K562 (cell line): ENCODE measurements around the gene SET. TPM values are rescaled to one million over a fixed set of nuclear protein-coding genes. Genes with fewer than 3 reads are reported as not detected.

ENCODE experiments used
- ATAC-seq: fragments of 200-7000 bp; cut with Tn5 transposase; 3 replicates; pipeline ENCODE4 v1.9.1; 2020; ENCODE audit warnings: moderate library complexity
- BruUV-seq: library from RNA; stranded (reverse); fragments of 400-500 nt; replicated peaks from 2 replicates; lab custom pipeline; 2021; lab: Mats Ljungman, UMichigan
- CTCF ChIA-PET: fragments of 300-600 bp; formaldehyde crosslinking; extraction: SDS; loops from one replicate; lab custom pipeline; 2021; ENCODE audit warnings: low intra/inter-chr PET ratio; lab: Yijun Ruan, JAX
- POLR2A ChIA-PET: fragments of 300-600, 350-650 bp; sonication (Branson Sonifier 250); formaldehyde crosslinking; extraction: SDS; loops from one replicate; lab custom pipeline; 2021; ENCODE audit warnings: antibody characterized with exemption, inconsistent platforms; lab: Yijun Ruan, JAX
- DNase-seq, 4 experiments: peaks; one replicate each; pipeline versions ENCODE4 v3.0.0 to v3.0.0-alpha.2; 2011 to 2018; ENCODE audit warnings: low spot score in 3 of 4, mixed read lengths in 3 of 4; ENCODE audit errors: extremely low read depth in 1 of 4
- FAIRE-seq: peaks from 2 replicates; lab custom pipeline; 2011; peaks lifted over from hg19 to GRCh38; lab: Jason Lieb, UNC
- H2AFZ ChIP-seq: 2 replicates; pipeline ENCODE4 v1.6.0; 2011; ENCODE audit warnings: low read depth, low read length, control low read depth, inconsistent platforms
- H3K27ac ChIP-seq: fragments of 200-600 bp; 3 replicates; pipeline ENCODE4 v1.8.0; 2011; ENCODE audit warnings: low read depth, mild to moderate bottlenecking, control low read depth, inconsistent platforms, low read length, moderate library complexity, mixed read lengths; ENCODE audit errors: extremely low read depth
- H3K27me3 ChIP-seq, 2 experiments: fragments of 300-600 bp in 1 of 2; 2 replicates in 1 of 2; 3 replicates in 1 of 2; pipeline versions ENCODE4 v1.6.0 to v1.8.0; 2011; ENCODE audit warnings: inconsistent platforms in 2 of 2, low read length in 2 of 2, mild to moderate bottlenecking in 1 of 2, mixed read lengths in 1 of 2, moderate library complexity in 1 of 2; ENCODE audit not compliant: control insufficient read depth in 2 of 2, insufficient read depth in 2 of 2
- H3K36me3 ChIP-seq: fragments of 300-600 bp; 3 replicates; pipeline ENCODE4 v1.8.0; 2011; ENCODE audit warnings: mild to moderate bottlenecking, low read length, inconsistent platforms; ENCODE audit not compliant: control insufficient read depth, insufficient read depth
- H3K4me1 ChIP-seq, 2 experiments: fragments of 200-600 bp in 1 of 2; replicated peaks in 1 of 2; 2 replicates in 1 of 2; 3 replicates in 1 of 2; pipeline versions ENCODE4 v1.5.1 to v1.8.0; 2011; ENCODE audit warnings: inconsistent platforms in 2 of 2, low read length in 2 of 2, mild to moderate bottlenecking in 1 of 2, mixed read lengths in 1 of 2, moderate library complexity in 1 of 2; ENCODE audit not compliant: control insufficient read depth in 2 of 2, insufficient read depth in 2 of 2
- H3K4me2 ChIP-seq: 2 replicates; pipeline ENCODE4 v1.6.1; 2011; ENCODE audit warnings: low read length, control low read depth, inconsistent platforms, mixed read lengths; ENCODE audit not compliant: insufficient read depth
- H3K4me3 ChIP-seq: fragments of 200-600 bp; sonication (generic), shearing (Covaris generic); 2 replicates; pipeline ENCODE4 v1.5.1; 2016; ENCODE audit warnings: control low read depth, inconsistent platforms
- H3K79me2 ChIP-seq: fragments of 200-600 bp; 3 replicates; pipeline ENCODE4 v1.8.0; 2011; ENCODE audit warnings: low read length, inconsistent platforms; ENCODE audit not compliant: control insufficient read depth, insufficient read depth
- H3K9ac ChIP-seq, 2 experiments: 2 replicates each; pipeline versions ENCODE4 v1.6.0 to v1.6.1; 2011; ENCODE audit warnings: low read depth in 2 of 2, low read length in 2 of 2, control low read depth in 1 of 2, inconsistent platforms in 1 of 2, mild to moderate bottlenecking in 1 of 2, mixed read lengths in 1 of 2; ENCODE audit not compliant: insufficient read depth in 1 of 2
- H3K9me1 ChIP-seq: one replicate; pipeline ENCODE4 v1.6.0; 2011; ENCODE audit warnings: inconsistent platforms, mild to moderate bottlenecking, low read length, moderate library complexity; ENCODE audit not compliant: control insufficient read depth, insufficient read depth
- H3K9me3 ChIP-seq: replicated peaks from 2 replicates; pipeline ENCODE4 v1.5.1; 2011; ENCODE audit warnings: low read depth, low read length, inconsistent platforms; ENCODE audit not compliant: control insufficient read depth, insufficient read depth
- H4K20me1 ChIP-seq: replicated peaks from 2 replicates; pipeline ENCODE4 v1.6.1; 2011; ENCODE audit warnings: low read length, inconsistent platforms, mixed read lengths; ENCODE audit not compliant: control insufficient read depth, insufficient read depth
- CBX1 ChIP-seq: sonication (generic); IDR thresholded peaks from 2 replicates; pipeline ENCODE4 v1.6.1; 2016; ENCODE audit warnings: antibody characterized with exemption, low read depth, mild to moderate bottlenecking
- CXXC5 ChIP-seq: fragments of 250-450 bp; sonication (Bioruptor Pico); IDR thresholded peaks from 2 replicates; pipeline ENCODE4 v1.8.0; 2022; ENCODE audit warnings: inconsistent platforms, mild to moderate bottlenecking, moderate library complexity
- NFIX ChIP-seq: fragments of 250-450 bp; sonication (Bioruptor Pico); IDR thresholded peaks from 2 replicates; pipeline ENCODE4 v1.4.0; 2020; ENCODE audit warnings: low read depth, mild to moderate bottlenecking, moderate library complexity
- PCBP1 ChIP-seq: fragments of 200-400 bp; formaldehyde crosslinking; IDR thresholded peaks from 2 replicates; pipeline ENCODE4 v1.6.1; 2018; ENCODE audit warnings: mild to moderate bottlenecking, low read depth, low read length; ENCODE audit not compliant: poor library complexity, severe bottlenecking
- RBM34 ChIP-seq: fragments of 200-400 bp; formaldehyde crosslinking; IDR thresholded peaks from 2 replicates; pipeline ENCODE4 v1.6.1; 2018; ENCODE audit warnings: low read length, borderline replicate concordance; ENCODE audit not compliant: insufficient read depth
- STAG1 ChIP-seq: sonication (generic); formaldehyde crosslinking; IDR thresholded peaks from 2 replicates; pipeline ENCODE4 v1.5.0; 2020; ENCODE audit warnings: missing genetic modification reagents, borderline replicate concordance
- ZNF384 ChIP-seq: IDR thresholded peaks from 2 replicates; pipeline ENCODE4 v1.6.1; 2012; ENCODE audit warnings: low read depth, low read length, improper control_type of control experiment
- ZNF586 ChIP-seq: fragments of 450-650 bp; formaldehyde crosslinking; conservative IDR thresholded peaks from 2 replicates; pipeline ENCODE4 v1.4.0; 2020; ENCODE audit warnings: mild to moderate bottlenecking, moderate library complexity
- WGBS: fragments of 100-300 bp; shearing (Covaris generic); methylation state at CpG from one replicate; pipeline ENCODE4 v1.1.6; 2016; ENCODE audit warnings: low coverage, mixed read lengths; ENCODE audit not compliant: insufficient coverage; ENCODE audit errors: missing lambda C conversion rate; 5-methylcytosine and 5-hydroxymethylcytosine counted together
- in situ Hi-C: fragments of 300-500 bp; cut with MboI; formaldehyde crosslinking; loops from 4 replicates; pipeline ENCODE4 v1.15.0; 2018; ENCODE audit warnings: inconsistent platforms, mixed read lengths
- intact Hi-C: fragments of 100-400 bp; cut with micrococcal nuclease; formaldehyde crosslinking; loops from 2 replicates; pipeline ENCODE4 v1.14.2; 2022
- polyA plus RNA-seq, 8 experiments: library from polyadenylated mRNA; depleted of rRNA in 4 of 8; stranded (reverse) in 5 of 8; unstranded in 3 of 8; fragments of >200 nt; fragmentation: Nextera tagmentation in 2 of 8; fragmentation: Illumina TruSeq in 1 of 8; extraction: Ambion mirVana in 2 of 8; extraction: Trizol in 1 of 8; gene quantifications; 2 replicates each; pipeline versions ENCODE4 v1.2.1 to v1.2.3, GENCODE V29; 2011 to 2014; ENCODE audit warnings: inconsistent platforms in 1 of 8, missing spikeins in 1 of 8
- total RNA-seq, 7 experiments: library from RNA; depleted of rRNA in 6 of 7; stranded (reverse); fragments of >200 nt in 6 of 7; fragmentation: Illumina TruSeq in 2 of 7; extraction: Trizol in 2 of 7; gene quantifications; 2 replicates each; pipeline versions ENCODE4 v1.2.1 to v1.2.3, GENCODE V29; 2011 to 2021; ENCODE audit warnings: low replicate concordance in 1 of 7
- TF ChIP-seq, protein P1 (sequence below): fragments of 450-650 bp; IDR thresholded peaks from 2 replicates; pipeline ENCODE4 v1.6.1; 2016
- TF ChIP-seq, protein P2 (sequence below), 3 experiments: fragments of 200-800 bp in 1 of 3; sonication (Bioruptor generic) in 1 of 3; sonication (generic) in 1 of 3; formaldehyde crosslinking in 1 of 3; IDR thresholded peaks; 2 replicates each; pipeline versions ENCODE4 v1.6.1 to v1.8.0; 2016 to 2022; ENCODE audit warnings: mild to moderate bottlenecking in 2 of 3, missing compliant biosample characterization in 2 of 3, missing genetic modification characterization in 2 of 3, missing genetic modification reagents in 1 of 3

SET gene
- total and polyA plus RNA-seq, 9 of the 15 experiments (the other 6 are each of a cell fraction or from before 2014, with no cell fraction given) = 404 to 1,447 (median 907) TPM

DNA sequence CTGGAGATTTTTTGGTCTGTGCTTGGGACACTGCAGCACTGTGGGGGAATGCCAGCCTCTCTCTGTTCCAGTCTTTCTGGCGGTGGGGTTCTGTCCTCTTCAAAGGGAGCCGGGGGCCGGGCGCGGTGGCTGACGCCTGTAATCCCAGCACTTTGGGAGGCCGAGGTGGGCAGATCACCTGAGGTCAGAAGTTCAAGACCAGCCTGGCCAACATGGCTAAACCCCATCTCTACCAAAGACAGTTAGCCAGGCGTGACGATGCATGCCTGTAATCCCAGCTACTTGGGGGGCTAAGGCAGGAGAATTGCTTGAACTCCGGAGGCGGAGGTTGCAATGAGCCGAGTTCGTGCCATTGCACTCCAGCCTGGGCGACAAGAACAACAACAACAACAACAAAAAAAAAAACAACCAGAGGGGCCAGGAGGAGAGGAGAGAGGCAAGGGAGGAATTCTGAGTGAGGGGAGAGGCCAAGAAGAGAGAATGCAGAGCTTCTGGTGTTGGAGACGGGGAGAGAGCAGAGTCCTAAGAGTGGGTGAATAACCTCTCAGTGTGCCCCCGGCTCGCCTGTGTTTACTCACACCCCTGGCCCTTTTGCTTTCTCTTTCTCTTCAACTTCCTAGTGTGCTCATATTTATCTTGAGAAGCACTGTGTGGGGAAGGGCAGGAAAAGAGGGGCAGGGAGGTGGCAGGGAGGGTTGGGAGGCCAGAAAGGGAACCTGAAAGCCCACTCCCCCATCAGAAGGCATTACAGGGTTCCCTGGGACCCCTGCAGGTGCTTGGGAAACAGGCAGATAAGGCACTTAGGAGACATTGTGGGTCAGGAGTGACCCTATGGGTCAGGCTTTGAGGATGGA, 3.2 kb upstream of the SET start (continued):
- TF ChIP-seq STAG1 (CRISPR knock-in tag) (0 out of 2 replicates have a peak, but pooled peaks have one; percentile 5), CBX1 (no peak), PCBP1 (no peak)

DNA sequence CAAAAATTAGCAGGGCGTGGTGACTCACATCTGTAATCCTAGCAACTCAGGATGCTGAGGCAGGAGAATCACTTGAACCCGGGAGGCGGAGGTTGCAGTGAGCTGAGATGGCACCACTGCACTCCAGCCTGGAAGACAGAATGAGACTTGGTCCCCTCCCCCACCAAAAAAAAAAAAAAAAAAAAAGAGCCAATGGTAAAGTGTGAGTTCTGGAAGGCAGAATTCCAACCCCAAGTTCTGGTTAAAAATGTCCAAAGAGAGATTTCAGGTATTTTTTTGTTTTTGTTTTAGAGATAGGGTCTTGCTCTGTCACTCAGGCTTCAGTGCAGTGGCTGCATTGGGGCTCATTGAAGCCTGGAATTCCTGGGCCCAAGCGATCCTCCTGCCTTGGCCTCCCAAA, 1.6 kb upstream of the SET start:
- H2AFZ ChIP-seq = 0 out of 2 replicates have a peak overlapping the region, but pooled peaks have one; percentile 96
- H3K4me3 ChIP-seq = no peak overlapping the region
- ChIA-PET CTCF (no interaction called here), POLR2A (interaction anchor here (0.8 to 1.2 kb wide), 2 partner anchors 9 to 373 kb away, joined by 3 to 5 read pairs; no protein-coding TSS in a partner anchor)
- no peak for TF ChIP-seq RBM34
- peak; percentile 55; the same call in 1 of the 2 replicates for TF ChIP-seq ZNF384
- TF ChIP-seq, protein P1, sequence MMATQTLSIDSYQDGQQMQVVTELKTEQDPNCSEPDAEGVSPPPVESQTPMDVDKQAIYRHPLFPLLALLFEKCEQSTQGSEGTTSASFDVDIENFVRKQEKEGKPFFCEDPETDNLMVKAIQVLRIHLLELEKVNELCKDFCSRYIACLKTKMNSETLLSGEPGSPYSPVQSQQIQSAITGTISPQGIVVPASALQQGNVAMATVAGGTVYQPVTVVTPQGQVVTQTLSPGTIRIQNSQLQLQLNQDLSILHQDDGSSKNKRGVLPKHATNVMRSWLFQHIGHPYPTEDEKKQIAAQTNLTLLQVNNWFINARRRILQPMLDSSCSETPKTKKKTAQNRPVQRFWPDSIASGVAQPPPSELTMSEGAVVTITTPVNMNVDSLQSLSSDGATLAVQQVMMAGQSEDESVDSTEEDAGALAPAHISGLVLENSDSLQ = peak; percentile 66
- no peak for TF ChIP-seq ZNF586 (CRISPR knock-in tag)
- no peak for TF ChIP-seq CXXC5 (CRISPR knock-in tag)
- TF ChIP-seq, protein P2, sequence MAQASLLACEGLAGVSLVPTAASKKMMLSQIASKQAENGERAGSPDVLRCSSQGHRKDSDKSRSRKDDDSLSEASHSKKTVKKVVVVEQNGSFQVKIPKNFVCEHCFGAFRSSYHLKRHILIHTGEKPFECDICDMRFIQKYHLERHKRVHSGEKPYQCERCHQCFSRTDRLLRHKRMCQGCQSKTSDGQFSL (CRISPR knock-in tag; IDR thresholded peaks at IDR 0.05) = no peak
- TF ChIP-seq, protein P2 (tag; IDR thresholded peaks at IDR 0.05) = no peak
- no peak for TF ChIP-seq NFIX (CRISPR knock-in tag)
- BruUV-seq = no TSS peak
- H3K27ac ChIP-seq = no peak overlapping the region
- H3K79me2 ChIP-seq = peaks cover 38% of the 10 kb centered on the region
- no peaks in the 10 kb centered on the region for H3K9me1 ChIP-seq
- no peak overlapping the region for H3K4me2 ChIP-seq
- in situ Hi-C loops = no loop called here
- no peak for ATAC-seq
- H3K9me3 ChIP-seq = no peaks in the 10 kb centered on the region
- intact Hi-C loops = loop anchor here (10.0 kb wide), 2 partner anchors 413 to 493 kb away; partner anchors contain the start of genes CIZ1, GOLGA2 and SWI5
- no peaks in the 10 kb centered on the region for H3K27me3 ChIP-seq
- no peak for FAIRE-seq
- peaks cover 27 to 36% of the 10 kb centered on the region in 2 experiments for H3K4me1 ChIP-seq
- no peak overlapping the region for H3K9ac ChIP-seq
- 85% methylated on average over 4 of the region's 4 CpGs for WGBS
- no peak for DNase-seq
- peaks cover 24% of the 10 kb centered on the region for H3K36me3 ChIP-seq
- peaks cover 14% of the 10 kb centered on the region for H4K20me1 ChIP-seq
